Lung microvascular endothelial cell (primary cell): ENCODE measurements around the gene PLCB2. TPM values are rescaled to one million over a fixed set of nuclear protein-coding genes. Genes with fewer than 3 reads are reported as not detected.

ENCODE experiments used
- DNase-seq, 2 donors: peaks; one replicate each; pipeline versions ENCODE4 v3.0.0 to v3.0.0-alpha.2; 2010; ENCODE audit warnings: low read depth in 2 of 2
- total RNA-seq: library from RNA; depleted of rRNA; stranded (reverse); fragments of >200 nt; gene quantifications from 2 replicates; pipeline ENCODE4 v1.2.1, GENCODE V29; 2014

Gene PLCB2
- total RNA-seq, 1 donor from 2014 or later: under 0.01 TPM

DNA sequence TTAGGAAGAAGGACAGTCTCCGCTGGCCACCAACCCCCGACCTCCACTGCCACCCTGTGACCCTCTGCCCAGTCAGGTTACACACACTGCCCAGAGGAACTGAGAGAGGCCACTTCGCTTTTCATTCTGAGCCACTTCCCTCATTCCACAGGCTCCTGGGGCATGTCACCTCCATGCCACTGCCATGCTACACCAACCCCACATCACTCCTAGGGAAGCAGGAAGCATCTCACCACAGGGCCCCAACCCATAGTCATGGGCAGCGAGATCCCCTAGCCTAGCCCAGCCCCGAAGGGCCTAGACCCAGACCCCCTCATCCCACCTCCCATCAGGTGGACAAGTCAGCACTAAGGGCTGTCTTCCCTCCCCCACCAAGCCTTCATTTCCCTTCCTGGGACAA, 1.4 kb downstream of the PLCB2 start:
- DNase-seq: no peak

DNA sequence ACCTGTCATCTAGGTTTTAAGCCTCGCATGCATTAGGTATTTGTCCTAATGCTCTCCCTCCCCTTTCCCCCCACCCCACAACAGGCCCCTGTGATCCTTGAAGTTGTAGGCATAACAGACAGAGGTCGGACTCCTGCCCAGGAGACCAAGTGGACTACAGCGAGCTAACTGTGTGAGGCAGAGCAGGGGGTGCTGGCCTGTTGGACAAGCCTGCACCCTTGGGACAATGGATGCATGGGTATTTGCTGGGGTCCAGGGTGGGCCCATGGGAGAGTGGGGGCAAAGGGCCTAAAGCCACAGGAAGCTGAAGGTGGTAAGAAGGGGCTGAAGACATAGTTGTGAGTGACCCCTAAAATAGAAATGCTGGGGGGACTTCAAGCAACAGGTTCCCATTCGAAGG, 2.5 kb downstream of the PLCB2 start:
- no peak for DNase-seq

DNA sequence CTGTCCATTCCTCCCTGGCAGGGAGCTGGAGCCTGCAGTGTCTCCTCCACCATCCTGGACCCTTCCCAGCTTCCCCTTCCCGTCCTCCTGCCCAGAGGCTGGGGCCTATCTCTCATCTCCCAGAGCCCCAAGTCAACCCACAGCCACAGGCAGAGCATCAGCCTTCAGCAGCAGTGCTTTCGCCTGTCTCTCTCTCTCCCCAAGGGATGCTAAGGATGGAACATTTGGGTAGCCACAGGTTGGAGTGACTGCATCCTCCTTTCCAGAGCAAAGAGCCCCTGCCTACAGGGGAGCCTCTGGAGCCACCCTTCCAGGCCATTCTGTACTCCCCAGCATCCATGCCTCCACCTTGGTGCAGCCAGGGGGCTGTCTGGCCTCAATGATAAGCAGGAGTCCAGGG, 4.2 kb downstream of the PLCB2 start:
- no peak for DNase-seq

DNA sequence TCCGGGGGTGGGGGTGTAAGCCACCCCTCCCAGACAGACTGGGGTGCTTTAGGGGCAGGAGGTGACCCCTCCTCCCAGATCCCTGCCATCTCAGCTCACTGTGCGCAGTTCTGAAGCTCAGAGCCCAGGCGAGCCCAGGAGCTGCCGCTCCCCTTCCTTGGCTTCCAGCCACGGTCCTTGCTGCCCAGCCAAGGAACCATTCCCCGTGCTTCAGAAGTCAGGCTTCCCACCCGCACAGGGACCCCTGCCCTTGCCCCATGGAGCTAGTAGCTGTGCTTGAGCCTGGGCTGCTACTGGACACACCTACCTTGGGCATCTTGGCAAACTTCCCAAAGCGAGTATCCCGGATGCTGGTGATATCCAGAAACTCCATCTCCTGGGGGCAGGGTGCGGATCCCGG, 4.8 kb downstream of the PLCB2 start:
- DNase-seq: no peak

DNA sequence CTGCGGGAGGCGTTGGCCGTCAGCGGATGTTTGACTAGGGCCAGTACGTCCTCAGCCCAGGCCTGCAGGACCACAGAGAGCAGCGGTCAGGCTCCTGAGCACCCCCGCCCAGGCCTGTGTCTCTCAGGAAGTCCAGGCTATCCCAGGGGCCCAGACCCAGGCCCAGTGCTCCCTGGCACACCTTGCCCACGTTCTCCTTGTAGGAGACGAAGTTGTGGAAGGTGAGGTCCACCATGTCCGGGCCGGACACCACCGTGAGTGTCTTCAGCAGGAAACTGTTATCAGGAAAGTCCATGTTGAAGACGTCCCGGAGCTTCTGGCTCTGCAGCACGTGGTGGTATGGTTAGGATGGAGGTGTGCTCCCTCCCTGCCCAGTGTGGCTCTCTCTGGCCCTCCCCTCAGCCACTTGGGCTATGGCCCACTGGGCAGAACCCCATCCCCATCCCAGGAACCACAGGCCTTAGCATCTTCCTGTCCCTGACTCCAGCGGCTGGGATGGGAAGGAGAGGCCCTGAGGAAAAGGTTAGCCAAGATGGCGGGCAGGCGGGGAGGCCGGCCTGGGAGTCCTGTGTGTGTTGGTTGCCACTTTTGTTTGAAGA, 5.3 kb downstream of the PLCB2 start:
- no peak for DNase-seq

DNA sequence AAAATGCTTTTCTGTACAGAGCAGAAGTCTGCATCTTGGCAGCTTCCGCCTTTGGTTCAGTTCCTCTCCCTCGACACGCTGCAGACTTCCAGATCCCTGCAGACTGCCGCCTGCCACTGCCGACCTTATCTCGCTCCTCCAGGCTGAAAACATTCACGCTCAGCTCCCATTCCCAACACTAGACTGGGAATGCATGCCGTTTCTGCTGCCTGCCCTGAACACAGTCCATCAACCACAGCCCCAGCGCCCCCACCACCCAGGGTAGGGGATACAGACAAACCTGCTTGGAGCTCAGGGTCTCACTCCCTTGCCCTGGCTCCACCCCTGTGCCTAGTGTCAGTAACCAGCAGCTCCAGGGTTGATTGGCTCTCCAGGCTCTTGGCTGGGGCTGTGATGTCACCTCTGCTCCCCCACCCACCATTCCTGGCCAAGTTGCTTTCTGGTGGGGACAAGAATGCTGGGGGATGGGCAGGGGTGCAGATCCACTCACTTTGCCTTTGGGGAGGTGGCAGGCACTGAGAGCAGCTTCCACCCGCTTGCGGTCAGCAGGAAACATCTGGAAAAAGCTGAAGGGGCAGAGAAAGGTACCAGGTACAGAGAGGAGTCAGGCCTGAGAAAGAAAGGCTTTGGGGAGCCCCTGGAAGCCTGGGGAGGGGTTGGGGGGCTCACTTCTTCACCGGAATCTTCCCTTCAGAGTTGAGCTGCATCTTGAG, 6.1 kb downstream of the PLCB2 start:
- DNase-seq: no peak

DNA sequence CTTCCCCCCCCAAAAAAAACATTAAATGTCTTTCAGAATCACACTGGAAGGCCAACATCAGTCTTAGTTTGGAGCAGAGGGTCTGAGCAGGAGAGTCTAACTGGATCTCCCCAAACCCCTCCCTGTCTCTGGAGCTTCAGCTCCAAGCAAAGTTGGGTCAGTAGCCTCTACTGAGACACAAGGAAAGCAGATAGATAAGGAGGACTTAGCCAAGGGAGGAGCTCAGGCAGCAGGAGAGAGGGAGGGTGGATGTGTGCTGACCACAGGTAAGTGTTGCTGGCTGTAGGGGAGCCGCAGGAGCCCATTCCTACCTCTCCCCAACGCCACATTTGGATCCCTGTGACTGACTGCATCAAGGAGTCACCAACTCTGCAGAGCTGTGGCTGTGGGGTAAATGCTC, 7.0 kb downstream of the PLCB2 start:
- DNase-seq: no peak

DNA sequence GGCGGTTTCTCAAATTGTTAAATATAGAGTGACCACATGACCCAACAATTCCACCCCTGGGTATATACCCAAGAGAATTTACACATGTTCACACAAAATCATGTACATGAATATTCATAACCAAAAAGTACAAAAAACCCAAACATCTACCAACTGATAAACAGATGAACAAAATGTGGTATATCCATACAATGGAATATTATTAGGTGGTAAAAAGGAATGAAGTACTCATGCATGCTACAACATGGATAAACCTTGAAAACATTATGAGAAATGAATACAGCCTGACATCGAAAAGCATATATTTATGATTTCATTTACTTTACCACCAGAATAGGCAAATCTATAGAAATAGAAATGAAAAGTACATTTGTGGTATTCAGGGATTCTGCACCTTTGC, 7.4 kb downstream of the PLCB2 start:
- no peak for DNase-seq

DNA sequence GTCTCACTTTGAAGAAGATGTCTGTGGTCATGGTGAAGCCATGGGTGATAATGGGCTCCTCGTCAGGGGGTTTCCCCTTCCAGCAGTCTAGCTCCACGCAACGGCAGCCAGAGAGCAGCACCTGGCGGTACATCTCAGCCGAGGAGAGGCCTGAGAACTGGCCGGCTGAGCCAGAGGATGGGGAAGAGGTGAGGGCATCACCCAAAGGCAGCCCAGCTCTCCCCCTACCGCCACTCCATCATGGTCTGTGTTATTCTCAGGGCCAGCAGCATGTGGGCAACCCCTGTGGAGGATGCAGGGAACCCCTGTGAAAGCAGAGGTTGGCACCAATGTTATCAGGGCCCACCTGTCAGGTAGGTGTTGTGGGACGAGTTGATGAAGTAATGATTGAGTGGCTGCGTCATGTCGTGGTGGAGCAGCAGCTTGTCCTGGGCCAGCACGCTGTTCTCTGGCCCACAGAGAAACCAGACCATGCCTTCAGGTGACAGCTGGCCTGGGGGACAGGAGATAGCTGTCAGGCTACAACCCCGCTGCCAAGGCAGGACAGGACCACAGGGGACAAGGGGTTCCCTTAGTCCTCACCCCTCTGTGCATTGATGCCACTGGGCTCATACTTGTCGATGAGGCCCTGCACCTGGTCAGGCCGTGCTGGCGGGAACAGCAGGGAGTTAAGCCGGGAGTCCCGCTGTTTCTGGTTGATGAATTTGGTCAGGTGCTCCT, 9.4 kb downstream of the PLCB2 start:
- DNase-seq: no peak

DNA sequence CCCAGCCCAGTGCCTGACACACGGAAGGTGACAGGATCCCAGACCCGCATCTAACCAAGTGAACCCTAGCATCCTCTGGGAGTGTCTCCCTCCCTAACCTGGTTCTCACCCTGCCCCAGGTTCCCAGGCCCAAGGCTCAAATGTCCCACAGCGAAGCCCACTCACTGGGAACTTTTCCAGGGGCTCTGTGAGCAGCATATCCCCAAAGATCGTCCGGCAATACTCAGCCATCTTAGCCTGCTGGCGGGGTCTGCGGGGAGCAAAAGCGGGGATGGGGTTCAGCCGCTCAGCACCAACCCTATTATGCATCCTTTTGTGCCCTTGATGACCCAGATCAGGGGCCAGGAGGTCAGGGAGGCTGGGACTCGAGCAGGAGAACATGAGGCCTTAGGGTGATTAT, 10.4 kb downstream of the PLCB2 start:
- DNase-seq: no peak

DNA sequence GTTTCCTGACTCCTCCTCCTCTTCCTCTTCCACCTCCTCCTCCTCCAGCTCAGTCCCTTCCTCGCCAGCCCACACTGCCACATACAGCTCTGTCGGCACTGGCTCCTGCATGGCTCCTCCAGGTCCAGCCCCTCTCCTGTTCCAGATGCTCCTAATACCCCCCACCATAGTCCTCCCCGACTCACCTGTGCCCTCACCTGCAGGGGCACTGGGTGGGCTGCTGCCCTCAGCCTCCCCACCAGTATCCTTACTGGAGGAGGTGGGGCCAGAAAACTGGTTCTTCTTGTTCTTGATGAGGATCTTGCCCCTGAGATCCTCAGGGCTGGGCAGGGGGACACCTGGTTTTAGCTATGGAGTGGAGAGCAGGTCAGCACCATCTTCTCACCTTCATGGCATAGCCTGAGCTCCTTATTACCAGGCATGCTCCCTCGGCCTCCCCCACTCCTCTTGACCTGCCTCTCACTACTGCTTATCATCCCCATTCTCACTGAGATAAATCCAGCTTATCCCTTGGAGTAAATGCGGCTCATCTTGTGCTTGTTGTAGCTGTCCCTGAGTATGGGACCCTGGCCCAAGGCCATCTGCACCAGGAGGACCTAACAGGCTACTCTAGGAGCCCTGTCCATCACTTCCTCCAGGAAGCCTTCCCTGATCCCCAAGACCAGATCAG, 11.0 kb downstream of the PLCB2 start:
- no peak for DNase-seq

DNA sequence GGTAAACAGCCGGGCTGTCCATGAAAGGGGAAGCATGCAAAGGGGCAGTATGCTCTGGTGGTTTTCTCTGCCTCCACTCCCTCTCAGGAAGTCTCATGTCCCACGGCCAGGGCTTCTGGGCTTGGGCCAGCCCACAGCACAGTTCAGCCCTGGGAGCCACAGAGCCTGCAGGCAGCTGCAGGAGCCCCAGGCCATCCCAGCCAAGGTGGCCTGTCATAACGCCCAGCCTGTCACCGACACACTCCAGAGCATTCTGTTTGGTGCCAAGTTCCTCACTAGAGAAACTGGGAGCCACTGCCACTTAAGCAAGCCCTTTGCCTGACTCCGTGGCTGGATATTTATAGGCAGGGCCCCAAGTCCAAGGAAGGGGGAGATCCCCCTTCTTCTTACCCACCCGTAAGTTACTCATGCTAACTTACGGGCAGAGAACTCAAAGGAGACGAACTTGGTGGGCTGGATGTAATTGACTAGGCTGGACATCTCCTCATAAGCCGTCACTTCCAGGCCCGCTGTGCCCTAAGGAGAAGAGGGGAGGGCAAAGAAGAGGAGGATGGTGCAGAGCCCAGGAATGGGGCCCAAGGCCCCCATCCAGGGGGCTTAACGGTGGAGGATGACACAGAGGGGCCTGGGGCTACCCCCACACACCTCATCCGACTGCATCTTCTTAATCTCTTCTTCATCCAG, 11.7 kb downstream of the PLCB2 start:
- no peak for DNase-seq

DNA sequence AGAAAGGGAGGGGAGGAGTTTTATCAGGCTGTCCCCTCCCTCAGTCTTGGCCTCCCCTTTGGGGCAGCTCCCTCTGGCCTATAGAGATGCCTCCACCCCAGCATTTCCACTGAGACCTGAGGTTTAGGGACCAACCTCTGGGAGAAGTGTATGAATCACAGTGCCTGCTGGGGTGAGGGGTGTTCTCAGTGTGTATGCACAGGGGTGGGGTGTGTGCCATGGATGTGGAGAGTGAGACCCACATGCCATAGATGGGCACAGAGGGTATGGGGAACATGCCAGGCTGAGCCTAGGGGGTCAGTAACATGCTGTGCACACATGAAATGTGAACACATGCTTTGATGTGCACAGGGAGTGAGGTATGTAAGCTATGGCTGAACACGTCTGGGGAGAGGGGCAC, 12.4 kb downstream of the PLCB2 start:
- DNase-seq: no peak

DNA sequence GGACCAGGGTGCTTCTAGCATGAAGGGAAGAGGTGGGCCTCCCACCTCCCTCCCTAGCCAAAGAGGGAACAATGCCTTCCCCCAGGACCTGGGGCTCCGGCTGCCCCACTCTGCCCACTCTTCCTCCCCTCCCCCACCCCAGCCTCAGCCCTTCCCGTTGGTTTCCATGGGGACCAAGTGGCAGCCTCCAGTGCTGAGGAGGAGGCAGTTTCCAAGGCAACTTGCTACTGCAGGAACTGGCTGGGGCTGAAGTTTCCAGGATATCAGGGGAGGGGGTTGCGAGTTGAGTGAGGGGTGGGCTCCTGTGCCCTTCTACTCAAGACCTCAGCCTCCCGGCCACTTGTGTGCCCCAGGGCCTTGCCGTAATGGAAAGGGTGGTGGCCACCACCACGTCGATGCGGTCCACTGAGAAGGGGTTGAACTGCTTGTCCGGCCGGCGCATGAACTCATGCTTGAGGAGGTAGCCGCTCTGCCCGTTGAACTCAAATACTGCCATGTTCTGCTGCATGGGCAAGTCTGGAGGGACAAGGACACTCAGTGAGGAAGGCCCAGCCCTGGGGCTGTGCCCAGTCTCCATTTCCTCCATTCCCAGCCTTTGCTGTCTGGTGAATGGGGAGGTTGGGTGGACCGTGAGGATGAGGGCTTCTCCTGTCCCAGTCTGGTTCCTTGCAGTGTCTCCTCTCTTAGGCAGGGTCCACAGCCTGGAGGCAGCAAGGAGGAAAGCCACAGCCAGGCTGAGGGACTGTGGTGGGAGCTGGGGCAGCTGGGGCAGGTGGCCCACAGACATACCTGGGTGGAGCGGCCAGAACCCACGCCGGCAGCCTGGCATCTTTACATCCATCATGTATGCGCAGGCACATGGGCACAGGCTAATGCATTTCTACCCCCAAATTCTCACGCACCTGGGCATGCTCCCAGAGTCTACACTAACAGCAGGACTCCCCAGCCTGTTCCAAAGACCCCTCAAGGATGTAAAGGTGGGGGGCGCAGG, 13.5 kb downstream of the PLCB2 start:
- no peak for DNase-seq

DNA sequence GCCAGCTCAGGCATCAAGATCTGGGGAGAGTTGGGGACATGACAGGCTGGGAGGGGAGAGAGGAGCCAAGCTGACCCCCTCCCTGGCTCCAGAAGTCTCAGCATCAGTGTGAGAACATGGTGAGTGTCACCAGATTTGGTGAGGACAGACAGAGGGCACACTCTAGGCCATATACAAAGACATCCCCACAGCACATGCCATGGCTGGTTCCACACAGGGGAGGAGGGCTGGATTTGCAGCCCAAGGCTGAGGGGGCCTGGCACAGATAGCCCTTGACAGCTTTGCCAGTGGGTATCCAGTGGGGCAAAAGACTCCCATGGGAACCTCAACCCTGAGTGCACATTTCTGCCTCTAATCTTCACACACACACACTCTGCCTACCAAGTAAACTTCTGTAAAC, 14.7 kb downstream of the PLCB2 start:
- DNase-seq: no peak

DNA sequence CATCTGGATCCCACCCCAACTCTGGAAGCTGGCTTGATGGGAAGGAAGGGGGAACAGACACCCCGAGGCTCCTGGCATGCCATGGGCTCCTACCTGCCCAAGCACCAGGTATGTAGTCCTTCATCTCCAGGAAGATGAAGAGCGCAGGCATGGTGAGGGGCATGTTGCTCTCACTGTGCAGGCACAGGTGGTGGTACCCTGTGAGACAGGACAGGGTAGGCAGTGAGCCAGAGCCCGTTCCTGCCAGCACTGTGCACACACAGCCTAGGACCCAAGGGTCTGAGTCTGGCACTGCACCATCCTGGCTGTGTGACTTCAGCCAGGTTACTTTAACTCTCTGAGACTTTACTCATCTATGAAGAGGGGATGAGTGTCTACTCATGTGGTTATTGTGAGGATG, 15.5 kb downstream of the PLCB2 start:
- DNase-seq: no peak

DNA sequence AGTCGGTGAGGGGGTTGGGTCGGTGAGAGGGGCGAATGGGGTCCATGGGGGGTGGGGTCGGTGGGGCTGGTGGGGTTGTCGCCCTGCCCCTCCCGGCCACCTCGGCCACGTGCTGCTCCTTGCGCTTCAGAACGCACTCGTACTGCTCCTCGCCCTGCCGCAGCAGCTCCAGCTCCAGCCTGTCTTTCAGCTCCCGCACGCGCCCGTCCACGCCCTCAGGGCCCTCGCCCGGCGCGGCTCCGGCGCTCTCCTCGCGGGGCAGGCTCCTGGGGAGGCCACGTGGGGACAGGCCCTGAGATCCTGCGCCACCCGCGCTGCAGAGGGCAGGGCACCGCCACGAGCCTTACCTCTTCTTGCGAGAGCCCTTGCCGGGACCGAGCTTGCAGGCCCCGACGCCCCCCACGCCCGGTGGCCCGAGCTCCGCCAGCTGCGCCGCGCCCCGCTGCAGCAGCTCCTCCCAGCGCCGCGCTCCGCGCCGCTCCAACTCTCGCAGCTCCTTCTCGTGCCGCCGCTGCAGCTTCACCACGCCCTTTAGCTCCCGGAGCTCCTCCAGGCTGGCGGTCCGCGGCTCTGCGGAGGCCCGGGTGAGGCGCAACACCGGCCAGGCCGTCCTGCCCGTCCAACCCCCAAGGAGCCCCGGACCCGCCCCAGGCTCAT, 16.7 kb downstream of the PLCB2 start:
- peak in 1 of 2 donors; percentile 63 for DNase-seq

DNA sequence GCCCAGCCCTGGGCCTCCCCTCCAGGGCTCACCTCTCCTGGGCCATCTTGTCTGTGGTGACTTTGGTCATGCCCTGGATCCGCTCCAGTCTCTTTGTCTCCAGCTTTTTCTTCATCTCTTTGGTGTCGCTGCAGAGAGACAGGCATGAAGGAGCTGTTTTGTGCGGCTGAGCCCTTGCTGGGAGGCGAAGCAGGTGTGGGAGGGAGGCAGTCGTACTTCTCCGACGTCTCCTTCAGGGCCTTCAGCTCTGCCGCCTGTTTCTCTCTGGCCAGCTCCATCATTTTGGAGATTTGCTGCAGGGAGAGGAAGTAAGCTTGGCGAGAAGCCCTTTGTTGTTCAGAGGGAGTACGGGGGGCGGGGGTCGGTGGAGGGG, 17.2 kb downstream of the PLCB2 start:
- no peak for DNase-seq

DNA sequence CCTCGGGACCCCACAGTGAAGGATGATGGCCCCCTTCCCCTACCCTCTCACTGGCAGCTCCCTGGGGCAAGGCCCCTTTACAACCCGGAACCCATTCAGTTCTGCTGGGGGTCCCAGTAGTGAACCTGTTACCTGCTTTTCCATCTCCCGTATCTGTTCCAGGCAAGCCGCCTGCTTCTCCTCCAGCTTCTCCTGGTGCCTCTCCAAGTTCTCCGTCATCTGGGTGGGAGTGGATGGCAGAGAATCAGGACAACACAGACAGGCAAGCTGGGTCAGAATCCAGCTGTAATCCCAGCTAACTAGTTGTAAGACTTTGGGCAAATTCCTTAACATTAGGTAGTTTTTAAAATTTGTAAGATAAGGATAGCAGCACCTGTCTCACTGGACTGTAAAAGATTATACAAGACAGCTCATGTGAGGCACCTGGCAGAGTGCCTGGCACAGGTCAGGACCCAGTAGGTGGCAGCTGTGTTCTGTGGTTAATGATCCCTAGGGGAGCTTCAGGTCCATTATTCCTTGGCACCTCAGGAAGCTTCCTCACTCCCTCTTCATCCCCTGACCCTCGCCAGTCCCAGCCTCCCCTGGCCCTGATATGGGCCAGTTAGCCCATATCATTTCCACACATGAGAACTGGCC, 18.5 kb downstream of the PLCB2 start:
- DNase-seq: no peak

DNA sequence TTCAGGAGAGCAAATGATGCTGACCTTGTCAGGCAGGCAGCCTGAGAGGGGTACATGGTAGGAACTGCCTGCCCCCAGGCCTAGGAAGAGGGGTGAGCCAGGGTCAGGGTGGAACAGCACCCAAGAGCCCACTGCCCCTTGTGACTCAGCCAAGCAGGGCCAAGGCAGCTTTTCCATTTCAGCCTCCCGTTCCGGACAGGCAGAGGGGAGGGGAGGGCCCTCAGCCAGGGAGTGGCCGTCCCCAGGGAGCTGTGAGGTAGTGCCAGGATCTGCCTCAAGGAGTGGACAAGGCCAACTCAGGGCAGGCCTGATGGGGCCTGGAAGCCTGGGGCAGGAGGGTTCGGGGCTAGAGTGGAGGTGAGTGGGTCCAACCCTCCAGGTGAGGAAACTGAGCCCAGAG, 19.8 kb downstream of the PLCB2 start:
- no peak for DNase-seq
